Measurements from ENCODE around the gene CCRL2. TPM values are rescaled to one million over a fixed set of nuclear protein-coding genes. Genes with fewer than 3 reads are reported as not detected.

The CCRL2 gene, protein sequence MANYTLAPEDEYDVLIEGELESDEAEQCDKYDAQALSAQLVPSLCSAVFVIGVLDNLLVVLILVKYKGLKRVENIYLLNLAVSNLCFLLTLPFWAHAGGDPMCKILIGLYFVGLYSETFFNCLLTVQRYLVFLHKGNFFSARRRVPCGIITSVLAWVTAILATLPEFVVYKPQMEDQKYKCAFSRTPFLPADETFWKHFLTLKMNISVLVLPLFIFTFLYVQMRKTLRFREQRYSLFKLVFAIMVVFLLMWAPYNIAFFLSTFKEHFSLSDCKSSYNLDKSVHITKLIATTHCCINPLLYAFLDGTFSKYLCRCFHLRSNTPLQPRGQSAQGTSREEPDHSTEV
- total RNA-seq, result 10 to 100 TPM; 10.1 to 11.2 TPM

GRCh38 chr3:46406788-46407611, at the start of gene CCRL2, which contains the start of gene CCR5AS:
CCRL2 (plus strand) TSS chr3:46407259; CDS start chr3:46408080, 821 bp downstream.
CCR5AS (minus strand) TSS chr3:46407066.
- POLR2A ChIA-PET, result interaction anchor here (0.7 to 1.9 kb wide), 8 partner anchors 10 to 455 kb away, joined by 3 to 8 read pairs (median 4); no protein-coding TSS in a partner anchor

DNA sequence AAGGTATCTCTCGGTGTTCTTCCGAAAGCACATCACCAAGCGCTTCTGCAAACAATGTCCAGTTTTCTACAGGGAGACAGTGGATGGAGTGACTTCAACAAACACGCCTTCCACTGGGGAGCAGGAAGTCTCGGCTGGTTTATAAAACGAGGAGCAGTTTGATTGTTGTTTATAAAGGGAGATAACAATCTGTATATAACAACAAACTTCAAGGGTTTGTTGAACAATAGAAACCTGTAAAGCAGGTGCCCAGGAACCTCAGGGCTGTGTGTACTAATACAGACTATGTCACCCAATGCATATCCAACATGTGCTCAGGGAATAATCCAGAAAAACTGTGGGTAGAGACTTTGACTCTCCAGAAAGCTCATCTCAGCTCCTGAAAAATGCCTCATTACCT, 48.6 kb upstream of the CCRL2 start:
- peak overlapping the region; percentile 15 for H3K4me3 Mint-ChIP-seq
- peaks cover 2% of the 10 kb centered on the region for H3K27me3 Mint-ChIP-seq (ENCODE audit: low read depth)
- no peak overlapping the region for H3K27ac Mint-ChIP-seq
- DNase-seq (no peak), ATAC-seq (no peak)
- peaks cover 88% of the 10 kb centered on the region for H3K4me1 Mint-ChIP-seq (ENCODE audit: low read depth)
- H3K9me3 Mint-ChIP-seq (ENCODE audit: insufficient read depth), result no peaks in the 10 kb centered on the region
- ChIA-PET POLR2A (interaction anchor here (2.3 kb wide), 1 partner anchor 11 kb away, joined by 13 read pairs; the partner anchor contains the start of gene CCR5), CTCF (interaction anchor here (2.6 to 3.4 kb wide), 2 partner anchors 144 to 280 kb away, joined by 10 to 16 read pairs; no protein-coding TSS in a partner anchor)
- peaks cover 74% of the 10 kb centered on the region for H3K36me3 Mint-ChIP-seq (ENCODE audit: low read depth)

More at GRCh38 chr3:46406788-46407611, at the start of gene CCRL2, which contains the start of gene CCR5AS:
- Mint-ChIP-seq H3K4me3 (peak within 1 kb of the TSS; percentile 87), H3K27me3 (ENCODE audit: low read depth) (peaks cover 10% of the 10 kb centered on the region), H3K27ac (peak within 1 kb of the TSS; percentile 93), H3K36me3 (ENCODE audit: low read depth) (peaks cover 30% of the 10 kb centered on the region), H3K9me3 (ENCODE audit: insufficient read depth) (no peaks in the 10 kb centered on the region), H3K4me1 (ENCODE audit: low read depth) (peaks cover 41% of the 10 kb centered on the region)
- peak; percentile 87 for ATAC-seq
- CTCF ChIA-PET, result interaction anchor here (0.6 to 2.8 kb wide), 20 partner anchors 9 to 310 kb away, joined by 3 to 17 read pairs (median 3); no protein-coding TSS in a partner anchor
- peak; percentile 79 for DNase-seq

GRCh38 chr3:46359733-46360493, 47.1 kb upstream of the CCRL2 start:
- DNase-seq (no peak), ATAC-seq (peak; percentile 43)
- peaks cover 2% of the 10 kb centered on the region for H3K27me3 Mint-ChIP-seq (ENCODE audit: low read depth)
- H3K36me3 Mint-ChIP-seq (ENCODE audit: low read depth), result peaks cover 70% of the 10 kb centered on the region
- H3K4me1 Mint-ChIP-seq (ENCODE audit: low read depth), result peaks cover 74% of the 10 kb centered on the region
- ChIA-PET CTCF (interaction anchor here (0.6 to 3.4 kb wide), 8 partner anchors 8 to 281 kb away, joined by 3 to 20 read pairs (median 6); no protein-coding TSS in a partner anchor), POLR2A (interaction anchor here (0.9 to 2.3 kb wide), 3 partner anchors 10 to 60 kb away, joined by 3 to 13 read pairs (median 3); partner anchors contain the start of gene CCR5)
- no peak overlapping the region for H3K27ac Mint-ChIP-seq
- H3K9me3 Mint-ChIP-seq (ENCODE audit: insufficient read depth), result no peaks in the 10 kb centered on the region
- H3K4me3 Mint-ChIP-seq, result no peak overlapping the region

DNA sequence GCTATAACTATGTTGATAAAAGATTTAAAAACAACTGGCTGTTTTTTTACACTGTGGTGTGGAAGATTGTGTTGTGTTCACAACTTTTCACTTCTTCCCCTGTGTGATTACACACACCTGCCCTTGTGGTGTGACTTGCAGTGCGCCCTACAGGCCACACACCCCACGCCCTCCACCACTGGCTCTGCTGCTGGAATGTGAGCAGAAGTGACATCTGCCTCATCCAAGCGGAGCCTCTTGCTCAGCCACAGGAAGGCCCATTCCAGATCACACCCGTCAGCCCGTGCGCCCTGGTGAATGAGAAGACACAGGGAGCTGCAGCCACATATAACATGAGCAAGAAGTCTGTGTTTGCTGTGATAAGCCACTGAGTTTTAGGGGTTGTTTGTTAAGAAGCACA, 46.2 kb upstream of the CCRL2 start:
- H3K4me1 Mint-ChIP-seq (ENCODE audit: low read depth), result peaks cover 67% of the 10 kb centered on the region
- no peak overlapping the region for H3K4me3 Mint-ChIP-seq
- ATAC-seq, result no peak
- peak overlapping the region; percentile 58 for H3K27ac Mint-ChIP-seq
- no peaks in the 10 kb centered on the region for H3K27me3 Mint-ChIP-seq (ENCODE audit: low read depth)
- peaks cover 63% of the 10 kb centered on the region for H3K36me3 Mint-ChIP-seq (ENCODE audit: low read depth)
- POLR2A ChIA-PET, result interaction anchor here (2.3 kb wide), 1 partner anchor 9 kb away, joined by 13 read pairs; the partner anchor contains the start of gene CCR5
- H3K9me3 Mint-ChIP-seq (ENCODE audit: insufficient read depth), result no peaks in the 10 kb centered on the region
- CTCF ChIA-PET, result interaction anchor here (1.9 to 3.4 kb wide), 3 partner anchors 8 to 282 kb away, joined by 10 to 20 read pairs (median 16); no protein-coding TSS in a partner anchor
- no peak for DNase-seq

- Mint-ChIP-seq H3K36me3 (ENCODE audit: low read depth) (peaks cover 60% of the 10 kb centered on the region), H3K27ac (no peak overlapping the region), H3K4me3 (no peak overlapping the region), H3K4me1 (ENCODE audit: low read depth) (peaks cover 68% of the 10 kb centered on the region), H3K9me3 (ENCODE audit: insufficient read depth) (no peaks in the 10 kb centered on the region), H3K27me3 (ENCODE audit: low read depth) (no peaks in the 10 kb centered on the region)
- CTCF ChIA-PET, result interaction anchor here (0.6 to 3.4 kb wide), 5 partner anchors 9 to 147 kb away, joined by 3 to 16 read pairs (median 4); partner anchors contain the start of gene CCR5
- ATAC-seq, result no peak
- no peak for DNase-seq
- POLR2A ChIA-PET, result no interaction called here
Measured at GRCh38 chr3:46361408-46362283, 45.4 kb upstream of the CCRL2 start.

- ChIA-PET POLR2A (no interaction called here), CTCF (interaction anchor here (1.1 to 10.2 kb wide), 4 partner anchors 10 to 150 kb away, joined by 3 to 276 read pairs (median 8); no protein-coding TSS in a partner anchor)
- no peak for ATAC-seq
- H3K4me3 Mint-ChIP-seq, result no peak overlapping the region
- peaks cover 63% of the 10 kb centered on the region for H3K4me1 Mint-ChIP-seq (ENCODE audit: low read depth)
- no peaks in the 10 kb centered on the region for H3K27me3 Mint-ChIP-seq (ENCODE audit: low read depth)
- H3K27ac Mint-ChIP-seq, result no peak overlapping the region
- DNase-seq, result no peak
- H3K36me3 Mint-ChIP-seq (ENCODE audit: low read depth), result peaks cover 36% of the 10 kb centered on the region
- no peaks in the 10 kb centered on the region for H3K9me3 Mint-ChIP-seq (ENCODE audit: insufficient read depth)
Measured at GRCh38 chr3:46365041-46365440, 42.0 kb upstream of the CCRL2 start.

- H3K36me3 Mint-ChIP-seq (ENCODE audit: low read depth), result peaks cover 28% of the 10 kb centered on the region
- H3K4me3 Mint-ChIP-seq, result no peak overlapping the region
- CTCF ChIA-PET, result interaction anchor here (1.4 to 13.5 kb wide), 7 partner anchors 13 to 283 kb away, joined by 5 to 371 read pairs (median 198); partner anchors contain the start of genes CCR1 and CCR2
- no peaks in the 10 kb centered on the region for H3K9me3 Mint-ChIP-seq (ENCODE audit: insufficient read depth)
- DNase-seq (no peak), ATAC-seq (no peak)
- H3K27me3 Mint-ChIP-seq (ENCODE audit: low read depth), result no peaks in the 10 kb centered on the region
- POLR2A ChIA-PET, result no interaction called here
- H3K4me1 Mint-ChIP-seq (ENCODE audit: low read depth), result peaks cover 63% of the 10 kb centered on the region
- H3K27ac Mint-ChIP-seq, result no peak overlapping the region
Measured at GRCh38 chr3:46365737-46366524, 41.1 kb upstream of the CCRL2 start.

- ChIA-PET CTCF (interaction anchor here (0.7 to 13.5 kb wide), 38 partner anchors 8 to 429 kb away, joined by 3 to 371 read pairs (median 6); partner anchors contain the start of genes CCR1 and CCR2), POLR2A (interaction anchor here (1.6 to 6.0 kb wide), 6 partner anchors 14 to 270 kb away, joined by 8 to 63 read pairs (median 28); partner anchors contain the start of genes CCR1 and CCR2)
- peak overlapping the region; percentile 78 for H3K27ac Mint-ChIP-seq
- no peak for ATAC-seq
- DNase-seq, result no peak
- no peaks in the 10 kb centered on the region for H3K9me3 Mint-ChIP-seq (ENCODE audit: insufficient read depth)
- H3K36me3 Mint-ChIP-seq (ENCODE audit: low read depth), result peaks cover 28% of the 10 kb centered on the region
- no peak overlapping the region for H3K4me3 Mint-ChIP-seq
- H3K4me1 Mint-ChIP-seq (ENCODE audit: low read depth), result peaks cover 63% of the 10 kb centered on the region
- H3K27me3 Mint-ChIP-seq (ENCODE audit: low read depth), result no peaks in the 10 kb centered on the region
Measured at GRCh38 chr3:46367811-46368210, 39.2 kb upstream of the CCRL2 start.

GRCh38 chr3:46368569-46368968, 38.5 kb upstream of the CCRL2 start:
- POLR2A ChIA-PET, result interaction anchor here (0.6 to 6.0 kb wide), 15 partner anchors 9 to 675 kb away, joined by 3 to 63 read pairs (median 13); partner anchors contain the start of genes CCR1 and CCR2
- peak; percentile 71 for ATAC-seq
- Mint-ChIP-seq H3K9me3 (ENCODE audit: insufficient read depth) (no peaks in the 10 kb centered on the region), H3K4me1 (ENCODE audit: low read depth) (peaks cover 70% of the 10 kb centered on the region), H3K27me3 (ENCODE audit: low read depth) (no peaks in the 10 kb centered on the region), H3K36me3 (ENCODE audit: low read depth) (peaks cover 34% of the 10 kb centered on the region), H3K27ac (peak overlapping the region; percentile 78), H3K4me3 (peak overlapping the region; percentile 1)
- DNase-seq, result peak; percentile 85
- CTCF ChIA-PET, result interaction anchor here (0.6 to 13.5 kb wide), 48 partner anchors 8 to 430 kb away, joined by 3 to 371 read pairs (median 7); partner anchors contain the start of genes CCR1, CCR2, CCRL2 and CXCR6
